ENCODE measurements around the gene SNAP91. TPM values are rescaled to one million over a fixed set of nuclear protein-coding genes. Genes with fewer than 3 reads are reported as not detected.

Gene SNAP91
- total and polyA plus RNA-seq, 2 donors from 2014 or later: 0.82 TPM; not detected in 1

DNA sequence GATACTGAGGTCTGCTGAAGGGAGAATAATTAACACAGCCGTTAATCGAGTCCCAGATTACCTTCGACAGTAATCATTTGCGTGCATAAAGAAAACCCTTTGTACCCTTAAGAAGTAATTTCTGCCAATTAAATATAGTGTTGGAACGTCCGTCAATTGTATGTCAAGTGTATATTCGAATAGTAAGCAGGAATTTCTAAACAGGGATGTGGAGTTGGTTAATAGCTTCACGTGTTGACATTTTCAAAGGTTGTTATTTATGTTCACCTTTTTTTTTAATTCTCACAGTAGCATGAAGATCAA, 798 bp upstream of the SNAP91 start:
- no peak overlapping the region for H3K4me3 ChIP-seq (ENCODE audit: low read length in 3 of 3)

DNA sequence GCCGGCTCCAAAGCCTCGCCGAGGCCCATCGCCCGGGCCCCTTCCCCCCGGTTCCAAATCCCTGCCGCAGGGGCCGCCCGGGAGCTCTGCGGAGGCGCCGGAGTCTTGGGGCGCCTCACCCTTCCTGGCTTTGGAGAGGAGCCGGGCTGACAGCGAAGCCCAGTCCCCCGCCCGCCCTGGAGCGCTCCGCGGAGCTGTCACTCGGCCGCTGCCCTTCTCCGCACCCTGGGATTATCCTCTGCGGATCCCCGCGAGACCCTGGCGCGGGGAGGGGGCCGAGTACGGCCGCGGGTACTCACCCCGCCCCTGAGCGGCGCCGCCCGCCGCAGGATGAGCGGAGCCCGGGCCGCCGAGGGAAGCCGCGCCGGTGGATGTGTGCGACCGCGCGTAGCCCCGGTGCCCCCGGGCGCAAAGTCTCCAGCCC, 343 bp downstream of the SNAP91 start:
- Histone ChIP-seq H3K4me3 (ENCODE audit: low read length in 3 of 3) (no peak overlapping the region), H3K4me1 (ENCODE audit: control insufficient read depth in 2 of 3, insufficient read depth in 2 of 3, low read depth in 1 of 3, low read length in 3 of 3) (no peaks in the 10 kb centered on the region), H3K27me3 (ENCODE audit: control insufficient read depth, insufficient read depth, low read length) (peaks cover 16% of the 10 kb centered on the region), H3K36me3 (ENCODE audit: control insufficient read depth in 2 of 3, insufficient read depth in 3 of 3, low read length in 3 of 3) (no peaks in the 10 kb centered on the region), H3K27ac (ENCODE audit: low read depth in 2 of 2, low read length in 2 of 2) (no peak overlapping the region), H3K9me3 (ENCODE audit: control insufficient read depth in 2 of 3, insufficient read depth in 1 of 3, low read length in 3 of 3) (peaks cover 0 to 2% (median 0%) of the 10 kb centered on the region in 3 donors), H3K9ac (ENCODE audit: low read length in 3 of 3) (no peak overlapping the region)
- intact Hi-C loops (cut with DNase I): no loop called here
- FAIRE-seq: no peak
- TF ChIP-seq, protein P1, sequence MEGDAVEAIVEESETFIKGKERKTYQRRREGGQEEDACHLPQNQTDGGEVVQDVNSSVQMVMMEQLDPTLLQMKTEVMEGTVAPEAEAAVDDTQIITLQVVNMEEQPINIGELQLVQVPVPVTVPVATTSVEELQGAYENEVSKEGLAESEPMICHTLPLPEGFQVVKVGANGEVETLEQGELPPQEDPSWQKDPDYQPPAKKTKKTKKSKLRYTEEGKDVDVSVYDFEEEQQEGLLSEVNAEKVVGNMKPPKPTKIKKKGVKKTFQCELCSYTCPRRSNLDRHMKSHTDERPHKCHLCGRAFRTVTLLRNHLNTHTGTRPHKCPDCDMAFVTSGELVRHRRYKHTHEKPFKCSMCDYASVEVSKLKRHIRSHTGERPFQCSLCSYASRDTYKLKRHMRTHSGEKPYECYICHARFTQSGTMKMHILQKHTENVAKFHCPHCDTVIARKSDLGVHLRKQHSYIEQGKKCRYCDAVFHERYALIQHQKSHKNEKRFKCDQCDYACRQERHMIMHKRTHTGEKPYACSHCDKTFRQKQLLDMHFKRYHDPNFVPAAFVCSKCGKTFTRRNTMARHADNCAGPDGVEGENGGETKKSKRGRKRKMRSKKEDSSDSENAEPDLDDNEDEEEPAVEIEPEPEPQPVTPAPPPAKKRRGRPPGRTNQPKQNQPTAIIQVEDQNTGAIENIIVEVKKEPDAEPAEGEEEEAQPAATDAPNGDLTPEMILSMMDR (IDR thresholded peaks at IDR 0.05; ENCODE audit: borderline replicate concordance, extremely low read depth, insufficient read depth): no peak
- DNase-seq: peak in 3 of 5 donors; percentile 32 to 66 (median 42)

More for the DNA sequence above, 798 bp upstream of the SNAP91 start:
- Histone ChIP-seq H3K4me1 (ENCODE audit: control insufficient read depth in 2 of 3, insufficient read depth in 2 of 3, low read depth in 1 of 3, low read length in 3 of 3) (no peaks in the 10 kb centered on the region), H3K9me3 (ENCODE audit: control insufficient read depth in 2 of 3, insufficient read depth in 1 of 3, low read length in 3 of 3) (peaks cover 0 to 2% (median 0%) of the 10 kb centered on the region in 3 donors), H3K27ac (ENCODE audit: low read depth in 2 of 2, low read length in 2 of 2) (no peak overlapping the region), H3K9ac (ENCODE audit: low read length in 3 of 3) (no peak overlapping the region), H3K36me3 (ENCODE audit: control insufficient read depth in 2 of 3, insufficient read depth in 3 of 3, low read length in 3 of 3) (no peaks in the 10 kb centered on the region), H3K27me3 (ENCODE audit: control insufficient read depth, insufficient read depth, low read length) (peaks cover 16% of the 10 kb centered on the region)
- FAIRE-seq (no peak), DNase-seq (no peak)
- intact Hi-C loops (cut with DNase I): no loop called here
- TF ChIP-seq, protein P1 (IDR thresholded peaks at IDR 0.05; ENCODE audit: borderline replicate concordance, extremely low read depth, insufficient read depth): no peak

DNA sequence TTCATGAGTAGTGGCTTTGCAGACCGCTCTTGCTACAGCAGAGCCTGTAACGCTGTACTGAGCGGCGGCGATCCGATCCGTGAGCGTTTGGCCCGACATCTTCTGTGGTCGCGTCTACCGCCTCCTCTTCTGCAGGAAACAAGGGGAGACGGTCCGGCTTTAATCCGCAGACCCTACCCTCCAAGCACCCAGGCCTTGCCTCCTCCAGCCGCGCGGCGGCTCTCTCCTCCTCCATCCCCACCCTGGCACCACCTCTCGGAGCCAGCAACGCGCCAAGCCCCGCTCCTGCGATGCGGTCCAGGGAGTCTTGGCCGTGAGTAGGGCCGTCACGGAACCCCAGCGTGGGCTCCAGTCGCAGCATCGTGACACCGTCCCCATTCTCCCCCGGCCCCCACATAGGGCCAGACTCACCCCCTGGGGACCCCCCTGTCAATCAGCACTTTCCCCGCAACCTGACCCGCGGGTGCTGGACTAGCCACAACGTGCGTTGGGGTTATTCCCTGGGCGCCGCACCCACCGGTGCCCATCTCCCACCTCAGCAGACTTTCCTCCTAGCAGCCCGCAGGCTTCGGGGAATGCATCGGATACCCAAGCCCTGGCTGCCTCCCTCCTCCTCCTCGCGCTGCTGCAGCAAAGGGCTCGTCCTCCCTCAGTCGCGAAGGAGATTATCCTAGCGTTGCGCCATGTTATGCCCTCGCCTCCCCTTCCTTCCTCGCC, 914 bp downstream of the SNAP91 start:
- no peak overlapping the region for H3K9ac ChIP-seq (ENCODE audit: low read length in 3 of 3)
- H3K9me3 ChIP-seq (ENCODE audit: control insufficient read depth in 2 of 3, insufficient read depth in 1 of 3, low read length in 3 of 3): peaks cover 0 to 2% (median 0%) of the 10 kb centered on the region in 3 donors
- no peak for FAIRE-seq
- no peaks in the 10 kb centered on the region for H3K36me3 ChIP-seq (ENCODE audit: control insufficient read depth in 2 of 3, insufficient read depth in 3 of 3, low read length in 3 of 3)
- H3K4me1 ChIP-seq (ENCODE audit: control insufficient read depth in 2 of 3, insufficient read depth in 2 of 3, low read depth in 1 of 3, low read length in 3 of 3): no peaks in the 10 kb centered on the region
- TF ChIP-seq, protein P1 (IDR thresholded peaks at IDR 0.05; ENCODE audit: borderline replicate concordance, extremely low read depth, insufficient read depth): no peak
- H3K4me3 ChIP-seq (ENCODE audit: low read length in 3 of 3): peak overlapping the region in 1 of 3 donors; percentile 21
- peak; percentile 25 to 64 (median 31) for DNase-seq
- peaks cover 16% of the 10 kb centered on the region for H3K27me3 ChIP-seq (ENCODE audit: control insufficient read depth, insufficient read depth, low read length)
- intact Hi-C loops (cut with DNase I): no loop called here
- H3K27ac ChIP-seq (ENCODE audit: low read depth in 2 of 2, low read length in 2 of 2): no peak overlapping the region

All from kidney (tissue), 14 donors.